GM20000 (cell line): ENCODE data around the gene ANKRD13D.

Experiments used
- DNase-seq: peaks from one replicate; pipeline ENCODE4 v3.0.0; 2012; ENCODE audit warnings: low spot score
- CTCF ChIP-seq: IDR thresholded peaks from 2 replicates; pipeline ENCODE4 v1.5.1; 2012; ENCODE audit warnings: mild to moderate bottlenecking, control low read depth; ENCODE audit errors: extremely low read depth, missing control alignments

Gene ANKRD13D

GRCh38 chr11:67323526-67323925 lies 34.4 kb downstream of the ANKRD13D start:
- no peak for TF ChIP-seq CTCF

GRCh38 chr11:67332081-67332691 lies 43.1 kb downstream of the ANKRD13D start:
- DNase-seq, result no peak
- no peak for TF ChIP-seq CTCF

More at GRCh38 chr11:67323526-67323925, 34.4 kb downstream of the ANKRD13D start:
- no peak for DNase-seq

- TF ChIP-seq CTCF, result no peak
- no peak for DNase-seq
Observed at GRCh38 chr11:67337257-67337656, 48.2 kb downstream of the ANKRD13D start.

DNA sequence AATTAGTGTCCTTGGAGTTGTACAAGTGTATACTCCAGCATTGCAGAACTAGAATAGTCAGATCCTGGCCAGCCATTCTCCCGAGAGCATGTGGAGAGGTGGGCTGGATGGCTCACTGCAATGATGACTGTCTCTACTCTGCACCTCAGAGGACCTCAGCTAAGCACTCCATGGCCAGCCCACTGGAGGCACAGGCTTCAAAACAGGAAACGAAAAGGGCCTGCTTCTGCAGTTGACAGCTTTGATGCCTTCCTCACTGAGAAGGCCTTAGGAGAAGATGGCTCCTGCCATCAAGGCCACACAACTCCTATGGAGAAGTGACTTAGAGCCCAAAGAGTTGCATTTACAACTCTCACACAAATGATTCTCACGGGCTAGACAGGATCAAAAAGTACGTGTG lies 55.2 kb downstream of the ANKRD13D start:
- DNase-seq, result peak; percentile 25
- no peak for TF ChIP-seq CTCF

DNA sequence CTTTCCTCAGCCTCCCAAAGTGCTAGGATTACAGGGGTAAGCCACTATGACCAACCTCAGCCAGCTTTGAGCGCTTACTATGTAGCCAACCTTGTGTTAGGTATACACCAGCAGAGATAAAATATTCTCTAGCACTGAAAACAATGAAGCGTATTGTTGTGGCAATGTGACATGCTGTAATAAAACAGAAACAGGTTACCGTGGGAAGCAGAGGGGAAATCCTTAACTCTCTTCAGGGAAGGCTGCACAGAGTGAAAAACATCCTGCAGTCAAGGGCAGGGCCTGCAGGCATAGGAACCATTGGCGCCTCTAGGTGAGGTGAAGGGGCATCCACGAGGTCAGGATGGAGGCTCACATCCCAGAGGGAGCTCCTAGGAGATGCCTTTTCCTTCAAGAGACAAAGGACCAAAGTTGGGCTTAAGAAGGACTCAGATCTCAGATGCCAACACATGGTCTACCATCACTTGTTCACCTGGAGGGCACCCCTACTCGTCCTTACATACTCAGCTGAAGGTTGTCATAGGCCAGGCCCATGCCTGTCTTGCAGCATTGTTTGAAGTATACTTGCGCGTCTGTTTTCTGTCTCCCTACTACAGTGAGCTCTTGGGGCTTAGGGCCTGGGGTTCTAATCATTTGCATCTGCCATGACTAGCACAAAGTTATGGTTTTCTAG lies 56.3 kb downstream of the ANKRD13D start:
- peak; percentile 30 for DNase-seq
- no peak for TF ChIP-seq CTCF

- peak; percentile 54 for TF ChIP-seq CTCF
- peak; percentile 27 for DNase-seq
Observed at GRCh38 chr11:67345920-67346819, 57.1 kb downstream of the ANKRD13D start.
